GM10266 (cell line): ENCODE measurements around the gene LTBP1.

ENCODE experiments used
- DNase-seq: peaks from one replicate; pipeline ENCODE4 v3.0.0; 2012; ENCODE audit errors: extremely low spot score
- CTCF ChIP-seq: IDR thresholded peaks from 2 replicates; pipeline ENCODE4 v1.5.1; 2012; ENCODE audit warnings: mild to moderate bottlenecking, low read depth; ENCODE audit not compliant: control insufficient read depth, insufficient read depth; ENCODE audit errors: missing control alignments

LTBP1 gene

GRCh38 chr2:33001823-33002222 lies 55.1 kb downstream of the LTBP1 start:
- no peak for TF ChIP-seq CTCF
- no peak for DNase-seq

GRCh38 chr2:33002863-33003262 lies 56.1 kb downstream of the LTBP1 start:
- no peak for TF ChIP-seq CTCF
- DNase-seq: no peak

GRCh38 chr2:33005057-33005456 lies 58.3 kb downstream of the LTBP1 start:
- DNase-seq: no peak
- no peak for TF ChIP-seq CTCF

- TF ChIP-seq CTCF: no peak
- no peak for DNase-seq
Observed at GRCh38 chr2:33008716-33009115, 62.0 kb downstream of the LTBP1 start.

- DNase-seq: no peak
- TF ChIP-seq CTCF: no peak
Observed at GRCh38 chr2:33009249-33009648, 62.5 kb downstream of the LTBP1 start.

GRCh38 chr2:33011373-33011772 lies 64.6 kb downstream of the LTBP1 start:
- TF ChIP-seq CTCF: no peak
- no peak for DNase-seq

GRCh38 chr2:33011941-33012340 lies 65.2 kb downstream of the LTBP1 start:
- no peak for TF ChIP-seq CTCF
- no peak for DNase-seq
